Thyroid gland (tissue), 4 donors: ENCODE measurements around the gene KIRREL3.

Source experiments
- POLR2A ChIP-seq, 2 donors: fragments of 450-650 bp; IDR thresholded peaks; one replicate each; pipeline ENCODE4 v1.6.1; 2017; ENCODE audit warnings: antibody characterized with exemption in 2 of 2, mild to moderate bottlenecking in 2 of 2, moderate library complexity in 1 of 2
- TF ChIP-seq, protein P1 (sequence below), 6 experiments: fragments of 200-600 bp in 3 of 6; fragments of 450-650 bp in 3 of 6; sonication (generic) in 3 of 6; IDR thresholded peaks; one replicate each; pipeline ENCODE4 v1.5.1; 2016 to 2019; ENCODE audit warnings: antibody characterized with exemption in 6 of 6, mild to moderate bottlenecking in 2 of 6, inconsistent platforms in 1 of 6, moderate library complexity in 1 of 6

DNA sequence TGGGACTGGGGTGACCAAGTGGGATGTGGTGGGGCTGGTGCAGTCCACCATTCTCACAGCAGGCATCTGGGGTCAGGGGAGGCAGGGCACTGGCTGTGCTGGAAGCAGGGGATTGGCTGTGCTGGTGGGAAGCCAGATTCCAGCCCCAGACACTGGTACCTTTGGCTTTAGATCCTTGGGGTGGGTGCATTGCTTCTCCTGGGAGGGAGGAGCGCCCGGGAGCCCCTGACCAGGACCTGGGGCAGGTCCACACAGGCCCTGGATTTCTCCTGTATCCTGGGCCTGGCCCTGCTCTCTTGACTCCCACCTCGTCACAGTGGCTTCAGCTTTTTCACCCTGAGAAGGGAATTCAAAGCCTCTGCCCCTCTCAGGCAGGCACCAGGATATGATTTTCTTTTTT lies 606.5 kb downstream of the KIRREL3 start:
- TF ChIP-seq, protein P1, sequence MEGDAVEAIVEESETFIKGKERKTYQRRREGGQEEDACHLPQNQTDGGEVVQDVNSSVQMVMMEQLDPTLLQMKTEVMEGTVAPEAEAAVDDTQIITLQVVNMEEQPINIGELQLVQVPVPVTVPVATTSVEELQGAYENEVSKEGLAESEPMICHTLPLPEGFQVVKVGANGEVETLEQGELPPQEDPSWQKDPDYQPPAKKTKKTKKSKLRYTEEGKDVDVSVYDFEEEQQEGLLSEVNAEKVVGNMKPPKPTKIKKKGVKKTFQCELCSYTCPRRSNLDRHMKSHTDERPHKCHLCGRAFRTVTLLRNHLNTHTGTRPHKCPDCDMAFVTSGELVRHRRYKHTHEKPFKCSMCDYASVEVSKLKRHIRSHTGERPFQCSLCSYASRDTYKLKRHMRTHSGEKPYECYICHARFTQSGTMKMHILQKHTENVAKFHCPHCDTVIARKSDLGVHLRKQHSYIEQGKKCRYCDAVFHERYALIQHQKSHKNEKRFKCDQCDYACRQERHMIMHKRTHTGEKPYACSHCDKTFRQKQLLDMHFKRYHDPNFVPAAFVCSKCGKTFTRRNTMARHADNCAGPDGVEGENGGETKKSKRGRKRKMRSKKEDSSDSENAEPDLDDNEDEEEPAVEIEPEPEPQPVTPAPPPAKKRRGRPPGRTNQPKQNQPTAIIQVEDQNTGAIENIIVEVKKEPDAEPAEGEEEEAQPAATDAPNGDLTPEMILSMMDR (IDR thresholded peaks at IDR 0.05): no peak
- no peak for TF ChIP-seq POLR2A (IDR thresholded peaks at IDR 0.05)
